HG02798 (cell line): Measurements from ENCODE around the gene ZNF106.

Source experiments
- ATAC-seq: cut with Tn5 transposase; IDR thresholded peaks from one replicate; pipeline ENCODE4 v1.9.1; 2021; ENCODE audit warnings: mild to moderate bottlenecking; ENCODE audit not compliant: unreplicated experiment, poor library complexity

The ZNF106 gene

GRCh38 chr15:42409011-42409410 is 81.9 kb downstream of the ZNF106 start:
- ATAC-seq: no peak

- no peak for ATAC-seq
These were observed 82.8 kb downstream of the ZNF106 start for GRCh38 chr15:42408178-42408577.

DNA sequence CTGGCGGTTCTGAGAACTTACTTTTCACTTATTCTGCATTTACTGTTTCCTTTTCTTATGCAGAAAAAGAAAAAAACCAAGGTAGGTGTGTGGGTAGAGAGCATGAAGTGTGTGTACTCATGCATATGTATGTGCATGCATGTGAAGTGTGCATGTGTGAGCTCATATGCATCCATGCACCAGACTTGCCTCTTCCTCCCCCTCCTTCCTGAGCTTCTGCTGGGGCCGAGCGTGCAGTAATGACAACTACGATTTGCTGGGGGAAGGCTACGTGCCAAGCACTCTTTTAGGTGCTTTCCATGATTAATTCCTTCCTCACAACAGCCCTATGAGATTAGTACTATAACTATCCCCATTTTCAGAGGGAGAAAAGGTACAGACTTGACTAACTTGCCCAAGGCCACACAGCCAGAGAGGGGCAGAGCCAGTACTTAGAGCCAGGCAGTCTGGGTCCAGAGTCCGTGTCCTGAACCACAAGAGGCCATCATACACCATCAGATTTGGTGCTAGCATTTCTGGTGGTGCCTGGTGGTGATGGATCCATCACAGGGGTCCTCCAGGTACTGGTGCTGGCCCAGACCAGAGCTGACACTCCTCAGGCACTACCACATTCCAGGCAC is 85.0 kb downstream of the ZNF106 start:
- ATAC-seq: no peak

- no peak for ATAC-seq
These were observed 86.3 kb downstream of the ZNF106 start for GRCh38 chr15:42404461-42405235.

GRCh38 chr15:42403389-42403788 is 87.6 kb downstream of the ZNF106 start:
- no peak for ATAC-seq

- no peak for ATAC-seq
These were observed 88.3 kb downstream of the ZNF106 start for GRCh38 chr15:42402455-42403205.

- ATAC-seq: peak; percentile 34
These were observed 89.1 kb downstream of the ZNF106 start for GRCh38 chr15:42401544-42402454.

- ATAC-seq: no peak
These were observed 95.1 kb downstream of the ZNF106 start for GRCh38 chr15:42395838-42396237.

DNA sequence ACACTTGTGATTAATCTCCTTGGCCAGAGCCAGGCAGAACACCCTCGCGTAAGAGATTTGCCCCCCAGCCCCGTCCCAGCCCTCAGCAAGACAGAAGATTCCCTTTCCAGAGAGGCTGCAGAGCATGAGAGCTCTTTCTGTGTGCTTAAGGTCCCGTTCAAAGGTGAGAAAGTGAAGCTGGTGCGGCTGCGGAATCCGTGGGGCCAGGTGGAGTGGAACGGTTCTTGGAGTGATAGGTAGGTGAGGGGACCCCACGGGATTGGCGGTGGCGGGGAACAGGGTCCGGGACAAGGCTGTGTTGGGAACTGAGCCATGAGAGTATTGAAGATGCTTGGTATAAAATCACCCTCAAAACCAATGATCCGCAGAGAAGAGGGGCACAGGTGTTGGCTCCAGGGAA is 96.8 kb downstream of the ZNF106 start:
- ATAC-seq: no peak

DNA sequence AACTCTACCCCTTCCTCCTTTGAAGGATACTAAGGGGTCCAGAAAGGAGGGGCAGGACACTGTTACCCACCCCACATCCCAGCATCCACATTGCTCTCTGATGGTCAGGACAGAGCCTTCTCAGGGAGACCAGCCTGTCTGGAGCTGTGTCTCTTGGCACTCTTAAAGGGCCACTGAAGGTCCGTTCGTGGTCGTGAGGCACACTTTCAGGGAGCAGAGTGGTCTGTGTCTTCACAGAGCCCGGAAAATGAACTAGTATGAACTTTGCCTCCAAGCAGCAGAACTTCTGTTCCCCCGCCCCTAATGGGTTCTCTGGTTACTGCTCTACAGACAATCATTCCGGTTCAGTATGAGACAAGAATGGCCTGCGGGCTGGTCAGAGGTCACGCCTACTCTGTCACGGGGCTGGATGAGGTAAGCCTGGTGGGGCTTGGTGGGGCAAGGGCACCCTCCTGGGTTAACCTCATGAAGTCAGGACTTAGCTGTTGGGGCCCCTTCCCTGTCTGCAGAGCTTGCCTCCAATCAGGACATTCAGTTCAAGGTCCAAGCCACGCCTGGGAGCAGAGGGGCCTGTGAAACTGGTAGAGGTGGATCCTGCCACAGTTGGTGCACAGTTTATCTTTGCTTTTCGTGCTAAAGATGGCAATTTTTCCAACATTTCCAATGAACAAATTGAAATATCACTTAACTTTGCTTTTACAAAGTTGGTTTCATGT is 98.5 kb downstream of the ZNF106 start:
- no peak for ATAC-seq

GRCh38 chr15:42387603-42388002 is 103.3 kb downstream of the ZNF106 start:
- ATAC-seq: no peak

DNA sequence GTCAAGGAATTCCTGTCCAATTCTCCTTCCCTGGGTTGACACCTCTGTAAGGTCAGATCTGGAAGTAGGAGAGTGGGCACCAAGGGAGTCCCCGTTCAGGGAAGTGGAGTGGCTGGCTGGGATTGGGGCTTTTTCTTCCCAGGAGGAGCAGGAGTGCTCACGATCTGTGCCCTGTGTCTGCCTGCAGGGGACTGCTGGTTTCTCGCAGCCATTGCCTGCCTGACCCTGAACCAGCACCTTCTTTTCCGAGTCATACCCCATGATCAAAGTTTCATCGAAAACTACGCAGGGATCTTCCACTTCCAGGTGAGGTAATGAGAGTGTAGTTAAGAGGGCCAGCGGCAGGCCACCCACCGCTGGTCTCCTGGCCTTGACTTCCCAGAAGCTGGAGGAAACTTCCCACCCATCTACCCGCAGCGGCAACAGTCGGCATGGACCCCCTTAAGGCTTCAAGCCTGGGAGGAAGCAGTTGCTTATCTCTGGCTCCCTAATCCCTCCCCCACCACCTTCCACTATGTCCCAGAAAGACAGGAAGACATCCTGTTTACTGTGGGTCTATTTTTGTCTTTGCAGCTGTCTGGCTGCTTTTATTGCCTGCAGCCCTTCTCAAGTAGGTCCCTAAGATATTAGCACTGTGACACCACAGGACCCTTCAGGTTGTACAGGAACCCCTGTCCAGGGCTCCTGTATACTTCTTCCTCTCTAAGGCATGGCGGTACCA is 104.8 kb downstream of the ZNF106 start:
- ATAC-seq: no peak

- ATAC-seq: no peak
These were observed 105.5 kb downstream of the ZNF106 start for GRCh38 chr15:42385206-42385979.

- ATAC-seq: no peak
These were observed 106.3 kb downstream of the ZNF106 start for GRCh38 chr15:42384597-42384996.

DNA sequence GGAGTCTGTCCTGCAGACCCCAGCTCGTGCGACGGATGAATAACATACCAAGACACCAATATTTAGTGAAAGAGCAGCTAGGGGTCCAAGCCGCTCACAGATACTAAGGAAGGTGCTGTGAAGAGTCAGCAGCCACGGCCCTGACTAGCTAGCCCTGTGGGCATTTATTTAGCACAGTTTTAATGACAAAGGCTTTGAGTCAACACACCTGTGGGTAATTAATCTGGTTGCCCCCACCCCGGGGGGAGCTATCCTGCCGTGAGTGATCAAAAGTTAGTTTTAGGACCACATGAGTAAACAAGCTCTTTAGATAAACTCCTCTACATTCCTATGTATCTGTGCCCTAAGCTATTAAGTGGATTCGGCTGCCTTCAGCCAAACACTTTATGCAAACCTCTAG is 112.9 kb downstream of the ZNF106 start:
- no peak for ATAC-seq

GRCh38 chr15:42375941-42376340 is 115.0 kb downstream of the ZNF106 start:
- ATAC-seq: no peak

GRCh38 chr15:42375252-42375651 is 115.7 kb downstream of the ZNF106 start:
- ATAC-seq: no peak

DNA sequence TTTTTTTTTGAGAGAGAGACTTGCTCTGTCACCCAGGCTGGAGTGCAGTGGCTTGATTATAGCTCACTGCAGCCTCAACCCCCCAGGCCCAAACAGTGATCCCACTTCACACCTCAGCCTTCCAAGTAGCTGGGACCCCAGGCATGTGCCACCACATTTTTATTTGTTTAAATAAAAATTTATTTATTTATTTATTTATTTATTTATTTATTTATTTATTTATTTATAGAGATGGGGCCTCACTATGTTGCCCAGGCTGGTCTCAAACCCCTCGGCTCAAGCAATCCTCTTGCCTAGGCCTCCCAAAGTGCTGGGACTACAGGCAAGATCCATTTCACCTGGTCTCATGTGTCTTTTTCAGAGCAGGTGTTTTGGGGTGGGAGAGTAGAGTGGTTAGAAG is 116.1 kb downstream of the ZNF106 start:
- ATAC-seq: no peak
